Upper lobe of left lung (tissue), 4 donors: ENCODE data around the gene ARID3A.
A peak's percentile ranks its signal among the peaks of the same experiment; 100 is the strongest.

Experiments used
- EP300 ChIP-seq, 4 donors: sonication (generic); formaldehyde crosslinking; IDR thresholded peaks; one replicate each; pipeline ENCODE4 v1.5.1; 2017; ENCODE audit warnings: antibody characterized with exemption in 4 of 4, control low read depth in 2 of 4
- POLR2A ChIP-seq, 4 donors: fragments of 450-650 bp; IDR thresholded peaks; one replicate each; pipeline ENCODE4 v1.5.1; 2016 to 2017; ENCODE audit warnings: antibody characterized with exemption in 4 of 4, mild to moderate bottlenecking in 2 of 4
- POLR2AphosphoS5 ChIP-seq, 2 donors: sonication (generic); formaldehyde crosslinking; IDR thresholded peaks; one replicate each; pipeline ENCODE4 v1.5.1; 2017; ENCODE audit warnings: antibody characterized with exemption in 2 of 2
- TF ChIP-seq, protein P1 (sequence below), 6 experiments: fragments of 450-650 bp in 4 of 6; fragments of 200-600 bp in 2 of 6; sonication (generic) in 2 of 6; IDR thresholded peaks; one replicate each; pipeline ENCODE4 v1.5.1; 2016 to 2019; ENCODE audit warnings: antibody characterized with exemption in 6 of 6

DNA sequence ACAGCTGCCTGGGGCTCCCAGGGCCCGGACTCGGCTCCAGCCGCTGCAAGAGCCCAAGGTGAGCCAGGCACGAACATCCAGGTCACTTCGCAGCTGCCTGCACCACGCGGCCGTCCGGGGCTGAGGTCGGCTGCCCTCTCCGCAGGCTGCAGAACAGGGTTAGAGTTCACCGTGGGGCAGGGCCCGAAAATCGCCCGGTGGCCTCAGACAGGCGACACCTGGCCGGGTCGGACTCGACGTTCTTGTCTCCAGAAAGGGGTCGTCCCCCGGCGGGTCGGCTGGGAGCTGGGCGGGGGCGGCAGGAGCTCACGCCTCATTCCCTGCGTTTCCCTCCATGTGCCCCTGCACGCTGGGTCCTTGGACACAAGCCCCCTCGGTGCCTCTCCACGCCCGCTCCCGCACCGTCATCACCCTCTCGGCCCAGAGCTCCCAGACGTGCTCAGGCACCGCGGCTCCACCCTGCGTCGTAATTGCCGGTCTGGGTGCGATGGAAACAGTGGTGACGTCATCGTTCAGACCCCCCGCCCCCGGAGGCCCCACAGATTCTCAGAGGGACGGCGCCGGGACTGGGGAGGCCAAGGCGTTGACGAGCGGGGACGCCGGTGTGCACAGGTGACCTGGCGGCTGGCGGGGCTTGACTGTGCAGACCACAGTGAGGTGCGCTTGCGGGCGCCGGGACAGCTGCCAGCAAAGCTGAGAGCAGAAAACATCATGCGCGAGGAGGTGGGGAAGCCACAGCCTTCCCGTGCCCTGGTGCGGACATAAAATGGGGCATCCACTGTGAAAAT lies 70.4 kb downstream of the ARID3A start:
- TF ChIP-seq, protein P1, sequence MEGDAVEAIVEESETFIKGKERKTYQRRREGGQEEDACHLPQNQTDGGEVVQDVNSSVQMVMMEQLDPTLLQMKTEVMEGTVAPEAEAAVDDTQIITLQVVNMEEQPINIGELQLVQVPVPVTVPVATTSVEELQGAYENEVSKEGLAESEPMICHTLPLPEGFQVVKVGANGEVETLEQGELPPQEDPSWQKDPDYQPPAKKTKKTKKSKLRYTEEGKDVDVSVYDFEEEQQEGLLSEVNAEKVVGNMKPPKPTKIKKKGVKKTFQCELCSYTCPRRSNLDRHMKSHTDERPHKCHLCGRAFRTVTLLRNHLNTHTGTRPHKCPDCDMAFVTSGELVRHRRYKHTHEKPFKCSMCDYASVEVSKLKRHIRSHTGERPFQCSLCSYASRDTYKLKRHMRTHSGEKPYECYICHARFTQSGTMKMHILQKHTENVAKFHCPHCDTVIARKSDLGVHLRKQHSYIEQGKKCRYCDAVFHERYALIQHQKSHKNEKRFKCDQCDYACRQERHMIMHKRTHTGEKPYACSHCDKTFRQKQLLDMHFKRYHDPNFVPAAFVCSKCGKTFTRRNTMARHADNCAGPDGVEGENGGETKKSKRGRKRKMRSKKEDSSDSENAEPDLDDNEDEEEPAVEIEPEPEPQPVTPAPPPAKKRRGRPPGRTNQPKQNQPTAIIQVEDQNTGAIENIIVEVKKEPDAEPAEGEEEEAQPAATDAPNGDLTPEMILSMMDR (IDR thresholded peaks at IDR 0.05), result peak in 1 of 6 experiments; percentile 3
- TF ChIP-seq POLR2AphosphoS5 (IDR thresholded peaks at IDR 0.05) (no peak), POLR2A (IDR thresholded peaks at IDR 0.05) (no peak), EP300 (IDR thresholded peaks at IDR 0.05) (no peak)
